Osteoblast (primary cell): ENCODE results near the gene D2HGDH. TPM values are rescaled to one million over a fixed set of nuclear protein-coding genes. Genes with fewer than 3 reads are reported as not detected.

ENCODE experiments used
- DNase-seq: peaks from one replicate; pipeline ENCODE4 v3.0.0; 2011; ENCODE audit warnings: low spot score, mixed read lengths; ENCODE audit not compliant: insufficient read length; ENCODE audit errors: missing footprints
- H2AFZ ChIP-seq: 2 replicates; pipeline ENCODE4 v1.6.0; 2011; ENCODE audit warnings: mild to moderate bottlenecking, low read length
- H3K27ac ChIP-seq: 2 replicates; pipeline ENCODE4 v1.5.1; 2011; ENCODE audit warnings: mild to moderate bottlenecking, low read depth, low read length, moderate library complexity
- H3K27me3 ChIP-seq: 2 replicates; pipeline ENCODE4 v1.6.0; 2012; ENCODE audit warnings: mild to moderate bottlenecking, control low read depth, inconsistent platforms, low read length, moderate library complexity; ENCODE audit not compliant: insufficient read depth
- H3K36me3 ChIP-seq: 2 replicates; pipeline ENCODE4 v1.5.1; 2011; ENCODE audit warnings: mild to moderate bottlenecking, low read length, control low read depth, moderate library complexity; ENCODE audit not compliant: insufficient read depth
- H3K4me1 ChIP-seq: 2 replicates; pipeline ENCODE4 v1.5.1; 2011; ENCODE audit warnings: mild to moderate bottlenecking, low read length, control low read depth, moderate library complexity; ENCODE audit not compliant: insufficient read depth
- H3K4me2 ChIP-seq: 2 replicates; pipeline ENCODE4 v1.6.0; 2011; ENCODE audit warnings: mild to moderate bottlenecking, low read length; ENCODE audit not compliant: insufficient read depth
- H3K4me3 ChIP-seq: fragments of 200-600 bp; sonication (generic); 3 replicates; pipeline ENCODE4 v1.5.1; 2012; ENCODE audit warnings: mild to moderate bottlenecking, low read length, inconsistent platforms; ENCODE audit not compliant: insufficient read depth
- H3K79me2 ChIP-seq: 2 replicates; pipeline ENCODE4 v1.6.0; 2012; ENCODE audit warnings: mild to moderate bottlenecking, low read length, control low read depth, inconsistent platforms; ENCODE audit not compliant: insufficient read depth
- H3K9me3 ChIP-seq: 2 replicates; pipeline ENCODE4 v1.5.1; 2011; ENCODE audit warnings: low read depth, low read length, control low read depth
- H4K20me1 ChIP-seq: 2 replicates; pipeline ENCODE4 v1.6.0; 2012; ENCODE audit warnings: mild to moderate bottlenecking, low read length, control low read depth; ENCODE audit not compliant: insufficient read depth
- total RNA-seq: library from RNA; depleted of rRNA; stranded (reverse); fragments of >200 nt; gene quantifications from 2 replicates; pipeline ENCODE4 v1.2.3, GENCODE V29; 2012
- TF ChIP-seq, protein P1 (sequence below): IDR thresholded peaks from 2 replicates; pipeline ENCODE4 v1.5.1; 2011; ENCODE audit warnings: mild to moderate bottlenecking, low read depth, low read length, moderate library complexity; ENCODE audit errors: extremely low read depth

Gene D2HGDH
- total RNA-seq, 1 donor: 15.6 TPM

DNA sequence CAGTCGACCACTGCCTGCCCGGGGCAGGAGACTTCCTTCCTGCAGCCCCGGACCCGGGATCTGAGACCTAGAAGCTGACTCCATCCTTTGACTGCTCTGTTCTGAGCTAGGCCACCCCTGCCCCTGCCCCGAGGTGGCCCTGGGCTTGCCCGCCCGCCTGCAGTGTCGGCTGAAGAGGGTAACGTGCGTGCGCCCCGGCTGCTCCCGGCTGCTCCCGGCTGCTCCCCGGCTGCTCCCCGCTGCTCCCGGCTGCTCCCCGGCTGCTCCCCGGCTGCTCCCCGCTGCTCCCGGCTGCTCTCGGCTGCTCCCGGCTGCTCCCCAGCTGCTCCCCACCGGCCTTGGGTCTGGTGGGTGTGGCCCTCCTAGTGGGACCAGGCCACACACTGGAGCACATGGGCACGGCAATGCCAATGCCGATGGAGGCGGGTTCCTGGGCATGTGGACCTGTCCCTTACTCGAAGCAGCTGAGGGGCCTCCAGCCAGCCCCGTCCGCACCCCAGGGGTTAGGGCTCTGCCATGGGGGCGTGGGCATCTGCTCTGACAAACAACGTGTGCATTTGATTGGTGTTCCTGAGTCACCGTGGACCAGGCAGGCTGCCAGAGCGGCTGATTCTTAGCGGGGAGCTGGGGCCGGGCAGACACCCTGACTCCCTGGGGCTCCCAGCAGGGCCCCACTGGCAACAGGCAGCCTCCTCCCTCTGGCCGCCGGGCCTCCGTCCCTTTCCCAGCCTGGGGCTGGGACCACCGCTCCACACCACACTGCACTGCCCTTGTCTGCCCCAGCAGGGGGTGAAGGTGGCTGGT, 40.2 kb downstream of the D2HGDH start:
- Histone ChIP-seq H3K36me3 (no peaks in the 10 kb centered on the region), H3K4me1 (peaks cover 13% of the 10 kb centered on the region), H3K27me3 (peaks cover 8% of the 10 kb centered on the region), H3K4me3 (no peak overlapping the region), H3K79me2 (no peaks in the 10 kb centered on the region), H2AFZ (peak overlapping the region; percentile 35), H4K20me1 (no peaks in the 10 kb centered on the region), H3K9me3 (no peaks in the 10 kb centered on the region), H3K4me2 (peak overlapping the region; percentile 40), H3K27ac (no peak overlapping the region)
- DNase-seq: peak; percentile 99
- TF ChIP-seq, protein P1, sequence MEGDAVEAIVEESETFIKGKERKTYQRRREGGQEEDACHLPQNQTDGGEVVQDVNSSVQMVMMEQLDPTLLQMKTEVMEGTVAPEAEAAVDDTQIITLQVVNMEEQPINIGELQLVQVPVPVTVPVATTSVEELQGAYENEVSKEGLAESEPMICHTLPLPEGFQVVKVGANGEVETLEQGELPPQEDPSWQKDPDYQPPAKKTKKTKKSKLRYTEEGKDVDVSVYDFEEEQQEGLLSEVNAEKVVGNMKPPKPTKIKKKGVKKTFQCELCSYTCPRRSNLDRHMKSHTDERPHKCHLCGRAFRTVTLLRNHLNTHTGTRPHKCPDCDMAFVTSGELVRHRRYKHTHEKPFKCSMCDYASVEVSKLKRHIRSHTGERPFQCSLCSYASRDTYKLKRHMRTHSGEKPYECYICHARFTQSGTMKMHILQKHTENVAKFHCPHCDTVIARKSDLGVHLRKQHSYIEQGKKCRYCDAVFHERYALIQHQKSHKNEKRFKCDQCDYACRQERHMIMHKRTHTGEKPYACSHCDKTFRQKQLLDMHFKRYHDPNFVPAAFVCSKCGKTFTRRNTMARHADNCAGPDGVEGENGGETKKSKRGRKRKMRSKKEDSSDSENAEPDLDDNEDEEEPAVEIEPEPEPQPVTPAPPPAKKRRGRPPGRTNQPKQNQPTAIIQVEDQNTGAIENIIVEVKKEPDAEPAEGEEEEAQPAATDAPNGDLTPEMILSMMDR: no peak

DNA sequence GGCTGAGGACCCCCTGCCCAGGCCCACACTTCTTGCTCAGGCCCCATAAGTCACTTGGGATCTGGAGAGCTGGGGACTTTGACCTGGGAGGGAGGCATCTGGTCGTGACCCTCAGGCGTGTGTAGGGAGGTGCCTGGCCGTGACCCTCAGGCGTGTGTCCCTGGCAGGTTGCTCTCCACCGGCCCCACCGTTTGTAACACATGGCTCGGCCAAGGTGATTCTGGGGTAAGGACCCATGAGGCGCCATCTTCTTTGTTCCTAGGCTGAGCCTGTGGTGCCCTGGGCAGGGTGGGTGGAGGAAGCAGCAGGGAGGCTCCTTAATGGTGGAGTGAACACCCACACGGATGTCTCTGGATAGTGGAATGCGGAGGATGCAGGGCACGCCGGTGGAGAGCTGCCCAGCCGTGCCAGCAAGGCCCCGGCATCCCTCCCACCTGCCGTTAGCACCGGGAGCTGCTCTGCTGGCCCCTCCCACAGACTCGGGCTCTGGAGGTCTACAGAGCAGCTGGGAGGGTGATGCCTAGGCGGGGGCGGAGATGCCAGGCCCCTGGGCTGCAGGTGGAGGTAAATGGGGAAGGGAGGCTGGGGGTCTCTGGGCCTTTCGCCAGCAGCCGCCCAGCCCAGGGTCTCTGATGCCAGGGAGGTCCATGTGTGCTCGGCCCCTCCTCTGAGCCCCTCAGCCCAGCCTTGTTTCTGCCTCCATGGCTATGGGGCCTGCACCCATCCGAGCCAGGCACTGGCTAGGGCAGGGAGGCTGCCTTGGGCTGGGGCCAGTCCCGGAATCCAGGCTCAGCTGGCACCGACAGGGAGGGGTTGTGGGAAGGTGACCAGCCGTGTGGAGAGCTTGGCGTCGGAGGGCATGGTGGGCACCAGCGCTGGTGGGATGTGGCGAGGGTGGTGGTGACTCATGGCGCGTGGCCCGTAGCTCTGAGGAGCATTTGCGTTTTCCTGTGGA, 41.1 kb downstream of the D2HGDH start:
- Histone ChIP-seq H3K27me3 (peaks cover 5% of the 10 kb centered on the region), H3K4me3 (no peak overlapping the region), H3K4me1 (peaks cover 13% of the 10 kb centered on the region), H3K4me2 (peak overlapping the region; percentile 40), H3K36me3 (no peaks in the 10 kb centered on the region), H3K9me3 (no peaks in the 10 kb centered on the region), H2AFZ (no peak overlapping the region), H4K20me1 (no peaks in the 10 kb centered on the region), H3K79me2 (no peaks in the 10 kb centered on the region), H3K27ac (no peak overlapping the region)
- DNase-seq: peak; percentile 88
- TF ChIP-seq, protein P1: no peak

DNA sequence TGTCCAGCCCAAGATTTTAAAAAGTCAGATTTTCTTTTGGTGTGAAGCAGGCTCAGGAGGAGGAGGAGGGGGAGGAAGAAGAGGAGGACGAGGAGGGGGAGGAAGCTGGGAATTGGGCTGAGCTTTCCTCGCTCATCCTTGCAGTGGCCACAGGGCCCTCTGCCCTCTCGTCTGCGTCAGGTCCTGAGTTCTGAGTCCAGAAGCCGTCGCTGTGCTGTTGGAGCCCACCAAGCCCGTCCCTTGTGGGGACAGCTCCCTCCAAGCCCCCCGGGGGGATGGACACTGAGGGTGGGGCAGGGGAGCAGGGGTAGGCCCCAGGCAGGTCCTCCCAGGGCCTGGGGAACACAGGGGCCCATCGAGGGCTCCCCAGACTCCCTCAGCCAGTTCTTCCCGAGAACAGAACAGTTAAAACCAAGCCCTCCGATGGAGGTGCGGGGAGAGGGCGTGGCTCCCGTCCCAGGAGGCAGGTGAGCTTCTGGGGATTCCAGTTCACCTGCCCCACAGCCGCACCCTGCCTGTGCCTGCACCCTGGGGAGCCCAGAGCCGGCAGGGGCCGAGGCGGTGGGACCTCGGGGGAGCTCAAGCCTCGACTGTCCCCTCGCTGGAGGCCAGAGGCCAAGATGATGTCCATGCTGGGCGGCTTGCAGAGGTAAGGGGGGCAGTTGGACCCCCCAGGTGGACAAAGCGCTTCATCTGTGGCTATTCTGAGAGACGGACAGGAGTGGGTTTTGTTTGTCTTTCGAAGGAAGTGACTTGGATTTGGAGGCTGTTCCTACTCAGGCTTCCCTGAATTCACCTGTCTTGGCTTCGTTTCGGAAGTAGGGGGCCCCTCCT, 42.1 kb downstream of the D2HGDH start, which contains the start of gene GAL3ST2:
Gene GAL3ST2 (plus strand): TSS at position 487 of the 834 bp plus-strand sequence. CDS start 134 bp downstream, at position 621.
- TF ChIP-seq, protein P1: no peak
- peak; percentile 66 for DNase-seq
- H3K27ac ChIP-seq: no peak within 1 kb of the TSS
- H4K20me1 ChIP-seq: no peaks in the 10 kb centered on the region
- H3K36me3 ChIP-seq: no peaks in the 10 kb centered on the region
- no peak within 1 kb of the TSS for H3K4me2 ChIP-seq
- H2AFZ ChIP-seq: no peak within 1 kb of the TSS
- peaks cover 10% of the 10 kb centered on the region for H3K4me1 ChIP-seq
- H3K4me3 ChIP-seq: no peak within 1 kb of the TSS
- no peaks in the 10 kb centered on the region for H3K79me2 ChIP-seq
- no peaks in the 10 kb centered on the region for H3K9me3 ChIP-seq
- H3K27me3 ChIP-seq: no peaks in the 10 kb centered on the region
